ENCODE results near the gene NR3C1. TPM values are rescaled to one million over a fixed set of nuclear protein-coding genes. Genes with fewer than 3 reads are reported as not detected.

Gene NR3C1
- total and polyA plus RNA-seq, 2 experiments from 2014 or later = 41.0 to 60.5 TPM

GRCh38 chr5:143428738-143429420 lies 25.4 kb upstream of the NR3C1 start:
- no peak overlapping the region for H3K4me2 ChIP-seq
- H3K4me3 ChIP-seq = no peak overlapping the region
- no peak overlapping the region for H3K27ac ChIP-seq
- no peak for DNase-seq (ENCODE audit: low spot score)
- H3K27me3 ChIP-seq = no peaks in the 10 kb centered on the region
- H3K36me3 ChIP-seq (replicated peaks; ENCODE audit: insufficient read depth, low read depth) = no peaks in the 10 kb centered on the region
- no peaks in the 10 kb centered on the region for H3K9me3 ChIP-seq (ENCODE audit: low read depth)
- no peak overlapping the region for H2AFZ ChIP-seq
- no peaks in the 10 kb centered on the region for H3K9me2 ChIP-seq (replicated peaks; ENCODE audit: insufficient read depth)
- no peaks in the 10 kb centered on the region for H3K79me2 ChIP-seq
- WGBS (ENCODE audit: low lambda C conversion rate, missing lambda C conversion rate) = 90% methylated on average over 2 of the region's 2 CpGs
- TF ChIP-seq EZH2phosphoT487 (IDR thresholded peaks at IDR 0.05; ENCODE audit: low read depth, severe bottlenecking, unreplicated experiment) (no peak), CTCF (IDR thresholded peaks at IDR 0.05; ENCODE audit: poor library complexity) (no peak), EZH2 (IDR thresholded peaks at IDR 0.05; ENCODE audit: borderline replicate concordance) (no peak)
- no peaks in the 10 kb centered on the region for H3K4me1 ChIP-seq (ENCODE audit: insufficient read depth)
- no peaks in the 10 kb centered on the region for H4K20me1 ChIP-seq (ENCODE audit: insufficient read depth, poor library complexity, severe bottlenecking)

- H3K4me1 ChIP-seq (ENCODE audit: insufficient read depth) = no peaks in the 10 kb centered on the region
- no peaks in the 10 kb centered on the region for H4K20me1 ChIP-seq (ENCODE audit: insufficient read depth, poor library complexity, severe bottlenecking)
- TF ChIP-seq EZH2phosphoT487 (IDR thresholded peaks at IDR 0.05; ENCODE audit: low read depth, severe bottlenecking, unreplicated experiment) (no peak), CTCF (IDR thresholded peaks at IDR 0.05; ENCODE audit: poor library complexity) (no peak), EZH2 (IDR thresholded peaks at IDR 0.05; ENCODE audit: borderline replicate concordance) (no peak)
- DNase-seq (ENCODE audit: low spot score) = no peak
- no peak overlapping the region for H3K27ac ChIP-seq
- no peaks in the 10 kb centered on the region for H3K9me2 ChIP-seq (replicated peaks; ENCODE audit: insufficient read depth)
- WGBS (ENCODE audit: low lambda C conversion rate, missing lambda C conversion rate) = 88% methylated on average over 1 of the region's 1 CpG
- no peak overlapping the region for H2AFZ ChIP-seq
- H3K9me3 ChIP-seq (ENCODE audit: low read depth) = no peaks in the 10 kb centered on the region
- no peaks in the 10 kb centered on the region for H3K27me3 ChIP-seq
- no peaks in the 10 kb centered on the region for H3K79me2 ChIP-seq
- H3K4me3 ChIP-seq = no peak overlapping the region
- no peak overlapping the region for H3K4me2 ChIP-seq
- H3K36me3 ChIP-seq (replicated peaks; ENCODE audit: insufficient read depth, low read depth) = no peaks in the 10 kb centered on the region
These were observed 24.7 kb upstream of the NR3C1 start for GRCh38 chr5:143428155-143428554.

- Histone ChIP-seq H3K4me3 (no peak overlapping the region), H3K4me1 (ENCODE audit: insufficient read depth) (no peaks in the 10 kb centered on the region), H2AFZ (no peak overlapping the region), H3K36me3 (replicated peaks; ENCODE audit: insufficient read depth, low read depth) (no peaks in the 10 kb centered on the region), H3K4me2 (no peak overlapping the region), H3K9me2 (replicated peaks; ENCODE audit: insufficient read depth) (no peaks in the 10 kb centered on the region), H3K27me3 (no peaks in the 10 kb centered on the region), H3K27ac (no peak overlapping the region), H3K79me2 (no peaks in the 10 kb centered on the region), H3K9me3 (ENCODE audit: low read depth) (no peaks in the 10 kb centered on the region), H4K20me1 (ENCODE audit: insufficient read depth, poor library complexity, severe bottlenecking) (no peaks in the 10 kb centered on the region)
- WGBS (ENCODE audit: low lambda C conversion rate, missing lambda C conversion rate) = 95% methylated on average over 3 of the region's 3 CpGs
- DNase-seq (ENCODE audit: low spot score) = no peak
- no peak for TF ChIP-seq EZH2 (IDR thresholded peaks at IDR 0.05; ENCODE audit: borderline replicate concordance)
- TF ChIP-seq CTCF (IDR thresholded peaks at IDR 0.05; ENCODE audit: poor library complexity) = no peak
- TF ChIP-seq EZH2phosphoT487 (IDR thresholded peaks at IDR 0.05; ENCODE audit: low read depth, severe bottlenecking, unreplicated experiment) = no peak
These were observed 23.7 kb upstream of the NR3C1 start for GRCh38 chr5:143427122-143427735.
